ENCODE data around the gene NPTXR. TPM values are rescaled to one million over a fixed set of nuclear protein-coding genes. Genes with fewer than 3 reads are reported as not detected.
"Not testable (repeated sequence)": the region's sequence is repeated elsewhere in the genome, so short reads cannot be mapped to it uniquely, and the experiment has no call there.

NPTXR gene
- polyA plus RNA-seq, 1 experiment, result 1.7 TPM

- no peaks in the 10 kb centered on the region for H3K9me3 ChIP-seq (ENCODE audit: control insufficient read depth, insufficient read depth, low read length)
- no peak overlapping the region for H3K4me3 ChIP-seq (ENCODE audit: low read depth, low read length)
- ChIA-PET CTCF (interaction anchor here (2.4 kb wide), 1 partner anchor 51 kb away, joined by 8 read pairs; no protein-coding TSS in a partner anchor), POLR2A (no interaction called here)
- no peak for TF ChIP-seq CTCF (IDR thresholded peaks at IDR 0.05; ENCODE audit: low read depth, low read length)
- peaks cover 24% of the 10 kb centered on the region for H3K27me3 ChIP-seq (ENCODE audit: control insufficient read depth, insufficient read depth, low read length)
- no peak overlapping the region for H3K27ac ChIP-seq (ENCODE audit: low read depth, low read length)
- DNase-seq (ENCODE audit: low read depth, low spot score), result no peak
Observed at GRCh38 chr22:38819387-38819940, 24.4 kb downstream of the NPTXR start.

- Histone ChIP-seq H3K9me3 (ENCODE audit: control insufficient read depth, insufficient read depth, low read length) (no peaks in the 10 kb centered on the region), H3K27me3 (ENCODE audit: control insufficient read depth, insufficient read depth, low read length) (peaks cover 28% of the 10 kb centered on the region), H3K27ac (ENCODE audit: low read depth, low read length) (no peak overlapping the region), H3K4me3 (ENCODE audit: low read depth, low read length) (no peak overlapping the region)
- POLR2A ChIA-PET, result no interaction called here
- DNase-seq (ENCODE audit: low read depth, low spot score), result no peak
- TF ChIP-seq CTCF (IDR thresholded peaks at IDR 0.05; ENCODE audit: low read depth, low read length), result no peak
- CTCF ChIA-PET, result no interaction called here
Observed at GRCh38 chr22:38817196-38817595, 26.6 kb downstream of the NPTXR start.

- Histone ChIP-seq H3K27me3 (ENCODE audit: control insufficient read depth, insufficient read depth, low read length) (peaks cover 41% of the 10 kb centered on the region), H3K9me3 (ENCODE audit: control insufficient read depth, insufficient read depth, low read length) (no peaks in the 10 kb centered on the region), H3K27ac (ENCODE audit: low read depth, low read length) (no peak overlapping the region), H3K4me3 (ENCODE audit: low read depth, low read length) (no peak overlapping the region)
- TF ChIP-seq CTCF (IDR thresholded peaks at IDR 0.05; ENCODE audit: low read depth, low read length), result no peak
- DNase-seq (ENCODE audit: low read depth, low spot score), result no peak
- CTCF ChIA-PET, result no interaction called here
- POLR2A ChIA-PET, result no interaction called here
Observed at GRCh38 chr22:38815842-38816241, 28.0 kb downstream of the NPTXR start.

GRCh38 chr22:38811241-38811640 lies 32.6 kb downstream of the NPTXR start:
- ChIA-PET POLR2A (no interaction called here), CTCF (no interaction called here)
- H3K4me3 ChIP-seq (ENCODE audit: low read depth, low read length), result no peak overlapping the region
- H3K27me3 ChIP-seq (ENCODE audit: control insufficient read depth, insufficient read depth, low read length), result peaks cover 37% of the 10 kb centered on the region
- peaks cover 3% of the 10 kb centered on the region; the same call in 1 of the 2 replicates for H3K9me3 ChIP-seq (ENCODE audit: control insufficient read depth, insufficient read depth, low read length)
- no peak for TF ChIP-seq CTCF (IDR thresholded peaks at IDR 0.05; ENCODE audit: low read depth, low read length)
- DNase-seq (ENCODE audit: low read depth, low spot score), result no peak
- H3K27ac ChIP-seq (ENCODE audit: low read depth, low read length), result no peak overlapping the region

GRCh38 chr22:38805041-38805593 lies 38.7 kb downstream of the NPTXR start:
- CTCF ChIA-PET; H3K27me3 ChIP-seq (ENCODE audit: control insufficient read depth, insufficient read depth, low read length); H3K27ac ChIP-seq (ENCODE audit: low read depth, low read length); H3K4me3 ChIP-seq (ENCODE audit: low read depth, low read length); DNase-seq (ENCODE audit: low read depth, low spot score); POLR2A ChIA-PET; H3K9me3 ChIP-seq (ENCODE audit: control insufficient read depth, insufficient read depth, low read length): not testable (repeated sequence)
